NB4 (cell line): Measurements from ENCODE around the gene FHIT.

Source experiments
- DNase-seq: peaks from one replicate; pipeline ENCODE4 v3.0.0; 2010; ENCODE audit warnings: low read depth
- H3K4me3 ChIP-seq: one replicate; pipeline ENCODE4 v1.5.1; 2011; ENCODE audit warnings: mild to moderate bottlenecking, low read depth, low read length, moderate library complexity
- MYC ChIP-seq: IDR thresholded peaks from 2 replicates; pipeline ENCODE4 v1.6.1; 2011; ENCODE audit warnings: low read depth, low read length
- POLR2A ChIP-seq: IDR thresholded peaks from 2 replicates; pipeline ENCODE4 v1.6.1; 2011; ENCODE audit warnings: mild to moderate bottlenecking; ENCODE audit not compliant: insufficient read length; ENCODE audit errors: extremely low read depth
- TF ChIP-seq, protein P1 (sequence below): IDR thresholded peaks from 2 replicates; pipeline ENCODE4 v1.6.1; 2011; ENCODE audit warnings: low read depth, low read length
- TF ChIP-seq, protein P2 (sequence below): IDR thresholded peaks from one replicate; pipeline ENCODE4 v1.5.1; 2012; ENCODE audit warnings: low read depth, low read length

FHIT gene

DNA sequence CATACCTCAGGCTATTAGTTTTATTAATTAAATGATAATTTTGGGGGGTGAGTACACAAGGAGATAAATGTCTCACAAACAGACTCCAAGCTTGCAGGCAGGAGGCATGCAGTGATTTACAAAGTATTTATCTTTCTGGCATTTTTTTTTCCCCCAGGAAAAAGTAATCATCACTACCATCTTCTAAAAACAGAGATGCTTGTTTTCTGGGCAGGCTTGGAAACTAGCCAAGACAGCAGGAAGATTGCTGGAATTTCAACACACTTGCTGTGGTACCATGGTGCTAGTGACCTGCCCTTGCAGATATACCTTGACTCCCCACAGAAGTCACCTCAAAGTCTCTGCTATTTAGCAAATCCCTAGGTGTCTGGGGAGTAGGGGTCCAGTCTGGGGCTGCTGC is 1468.6 kb downstream of the FHIT start:
- DNase-seq = no peak
- no peak for TF ChIP-seq MYC
- TF ChIP-seq, protein P1, sequence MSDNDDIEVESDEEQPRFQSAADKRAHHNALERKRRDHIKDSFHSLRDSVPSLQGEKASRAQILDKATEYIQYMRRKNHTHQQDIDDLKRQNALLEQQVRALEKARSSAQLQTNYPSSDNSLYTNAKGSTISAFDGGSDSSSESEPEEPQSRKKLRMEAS = no peak
- TF ChIP-seq, protein P2, sequence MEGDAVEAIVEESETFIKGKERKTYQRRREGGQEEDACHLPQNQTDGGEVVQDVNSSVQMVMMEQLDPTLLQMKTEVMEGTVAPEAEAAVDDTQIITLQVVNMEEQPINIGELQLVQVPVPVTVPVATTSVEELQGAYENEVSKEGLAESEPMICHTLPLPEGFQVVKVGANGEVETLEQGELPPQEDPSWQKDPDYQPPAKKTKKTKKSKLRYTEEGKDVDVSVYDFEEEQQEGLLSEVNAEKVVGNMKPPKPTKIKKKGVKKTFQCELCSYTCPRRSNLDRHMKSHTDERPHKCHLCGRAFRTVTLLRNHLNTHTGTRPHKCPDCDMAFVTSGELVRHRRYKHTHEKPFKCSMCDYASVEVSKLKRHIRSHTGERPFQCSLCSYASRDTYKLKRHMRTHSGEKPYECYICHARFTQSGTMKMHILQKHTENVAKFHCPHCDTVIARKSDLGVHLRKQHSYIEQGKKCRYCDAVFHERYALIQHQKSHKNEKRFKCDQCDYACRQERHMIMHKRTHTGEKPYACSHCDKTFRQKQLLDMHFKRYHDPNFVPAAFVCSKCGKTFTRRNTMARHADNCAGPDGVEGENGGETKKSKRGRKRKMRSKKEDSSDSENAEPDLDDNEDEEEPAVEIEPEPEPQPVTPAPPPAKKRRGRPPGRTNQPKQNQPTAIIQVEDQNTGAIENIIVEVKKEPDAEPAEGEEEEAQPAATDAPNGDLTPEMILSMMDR = no peak
- no peak for TF ChIP-seq POLR2A
- no peak overlapping the region for H3K4me3 ChIP-seq

DNA sequence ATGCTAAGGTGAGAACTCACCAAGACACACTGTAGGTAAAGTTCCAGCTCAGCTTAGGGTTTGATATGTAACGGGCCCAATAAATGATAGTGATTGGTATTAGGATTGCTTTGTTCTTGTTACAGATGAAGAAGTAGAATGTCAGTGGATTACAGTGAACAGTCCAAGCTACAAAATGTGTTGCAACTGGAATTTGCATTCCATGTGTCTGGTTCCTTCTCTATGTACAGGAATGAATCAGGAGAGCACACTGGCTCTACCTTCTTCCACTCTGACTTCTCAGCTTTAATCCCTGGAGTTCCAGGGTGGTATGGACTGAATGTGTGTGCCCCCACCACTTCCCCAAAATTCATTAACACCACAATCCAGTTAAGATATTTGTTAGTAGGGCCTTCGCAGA is 1471.0 kb downstream of the FHIT start:
- no peak overlapping the region for H3K4me3 ChIP-seq
- TF ChIP-seq MYC (no peak), POLR2A (no peak)
- TF ChIP-seq, protein P2 = no peak
- TF ChIP-seq, protein P1 = no peak
- no peak for DNase-seq

- no peak for DNase-seq
- H3K4me3 ChIP-seq = no peak overlapping the region
- no peak for TF ChIP-seq POLR2A
- TF ChIP-seq, protein P2 = no peak
- no peak for TF ChIP-seq MYC
- TF ChIP-seq, protein P1 = no peak
Measured at GRCh38 chr3:59779260-59779659, 1472.0 kb downstream of the FHIT start.

- no peak for DNase-seq
- no peak for TF ChIP-seq MYC
- TF ChIP-seq, protein P2 = no peak
- TF ChIP-seq POLR2A = no peak
- TF ChIP-seq, protein P1 = no peak
- H3K4me3 ChIP-seq = no peak overlapping the region
Measured at GRCh38 chr3:59777667-59778077, 1473.6 kb downstream of the FHIT start.

DNA sequence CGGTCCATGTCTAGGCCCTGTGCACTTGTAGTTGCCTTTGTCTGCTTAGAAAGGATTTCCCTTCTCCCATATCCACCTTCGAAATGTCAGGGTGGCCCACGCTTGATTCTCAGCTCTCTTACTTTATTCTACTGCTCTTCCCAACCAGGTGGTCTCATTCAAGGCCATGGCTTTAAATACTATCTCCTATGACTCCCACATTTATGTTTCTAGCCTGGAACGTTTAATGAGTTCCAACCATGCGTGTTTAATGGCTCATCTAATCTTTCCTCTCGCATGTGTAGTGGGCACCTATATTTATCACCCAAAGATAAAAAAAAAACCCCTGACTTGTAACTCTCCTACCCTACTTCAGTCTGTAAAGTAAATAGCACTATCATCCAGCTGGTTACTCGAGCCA is 1474.2 kb downstream of the FHIT start:
- H3K4me3 ChIP-seq = no peak overlapping the region
- TF ChIP-seq, protein P2 = no peak
- no peak for TF ChIP-seq POLR2A
- no peak for TF ChIP-seq MYC
- TF ChIP-seq, protein P1 = no peak
- DNase-seq = no peak
